NOMO-1 treated with DMSO at 0.1 percent for 48 hours (cell line): ENCODE data around the gene CYCS.

ENCODE experiments used
- DNase-seq: peaks from one replicate; lab custom pipeline; 2025; ENCODE audit not compliant: unreplicated experiment; lab: John Stamatoyannopoulos, UW

CYCS gene

DNA sequence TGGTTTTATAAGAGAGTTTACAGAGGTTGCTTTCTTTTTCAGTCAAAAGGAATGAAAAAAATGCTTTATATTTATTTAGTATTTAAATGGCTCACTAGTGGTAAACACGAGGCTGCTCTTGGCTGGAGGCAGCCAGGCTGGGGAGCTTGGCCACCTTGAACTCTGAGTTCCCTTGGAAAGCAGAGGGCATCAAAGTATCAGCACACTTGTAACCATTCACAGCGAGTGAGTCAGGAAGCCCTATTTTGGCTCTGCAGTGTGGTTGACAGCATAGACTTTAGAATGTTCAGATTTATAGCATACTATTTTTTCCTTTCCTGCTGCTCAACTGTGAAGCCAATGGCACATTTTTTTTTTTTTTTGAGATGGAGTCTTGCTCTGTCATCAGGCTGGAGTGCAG is 51.6 kb downstream of the CYCS start:
- peak; percentile 65 for DNase-seq
